WERI-Rb-1 (cell line): ENCODE measurements around the gene NEURL1.

Source experiments
- DNase-seq: peaks from one replicate; pipeline ENCODE4 v3.0.0-alpha.2; 2020
- H3K27ac ChIP-seq: fragments of 250-450 bp; sonication (Bioruptor Pico); 2 replicates; pipeline ENCODE4 v1.5.1; 2020; ENCODE audit warnings: mild to moderate bottlenecking, moderate library complexity
- H3K27me3 ChIP-seq: fragments of 250-450 bp; sonication (Bioruptor Pico); 2 replicates; pipeline ENCODE4 v1.5.1; 2021; ENCODE audit warnings: mild to moderate bottlenecking, low read depth, moderate library complexity; ENCODE audit not compliant: insufficient read depth, severe bottlenecking
- H3K36me3 ChIP-seq: fragments of 250-450 bp; sonication (Bioruptor Pico); 2 replicates; pipeline ENCODE4 v1.5.1; 2020; ENCODE audit warnings: mild to moderate bottlenecking, moderate library complexity
- H3K4me3 ChIP-seq: 2 replicates; pipeline ENCODE4 v1.5.1; 2011; ENCODE audit warnings: low read depth, mild to moderate bottlenecking, control low read depth, low read length
- H3K9me3 ChIP-seq: fragments of 250-450 bp; sonication (Bioruptor Pico); 2 replicates; pipeline ENCODE4 v1.5.1; 2021; ENCODE audit warnings: mild to moderate bottlenecking, moderate library complexity; ENCODE audit not compliant: severe bottlenecking
- TF ChIP-seq, protein P1 (sequence below): IDR thresholded peaks from 2 replicates; pipeline ENCODE4 v1.5.1; 2011; ENCODE audit warnings: low read depth, mild to moderate bottlenecking, control low read depth, inconsistent platforms, low read length

NEURL1 gene

DNA sequence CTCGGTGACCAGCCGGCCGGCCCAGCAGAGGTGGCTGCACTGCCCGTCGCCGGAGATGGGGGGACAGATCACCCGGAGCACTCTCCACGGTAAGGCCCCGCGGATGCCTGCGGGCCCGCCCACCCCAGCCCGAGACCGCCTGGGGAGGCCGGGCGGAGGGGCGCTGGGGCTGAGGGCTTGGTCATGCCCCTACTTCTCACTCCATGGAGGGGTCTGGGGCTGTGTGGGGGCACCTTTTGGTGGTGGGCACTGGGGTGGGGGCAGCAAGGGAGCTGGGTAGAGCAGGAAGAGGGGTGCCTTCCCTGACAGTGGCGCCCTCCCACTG lies 61.8 kb downstream of the NEURL1 start:
- TF ChIP-seq, protein P1, sequence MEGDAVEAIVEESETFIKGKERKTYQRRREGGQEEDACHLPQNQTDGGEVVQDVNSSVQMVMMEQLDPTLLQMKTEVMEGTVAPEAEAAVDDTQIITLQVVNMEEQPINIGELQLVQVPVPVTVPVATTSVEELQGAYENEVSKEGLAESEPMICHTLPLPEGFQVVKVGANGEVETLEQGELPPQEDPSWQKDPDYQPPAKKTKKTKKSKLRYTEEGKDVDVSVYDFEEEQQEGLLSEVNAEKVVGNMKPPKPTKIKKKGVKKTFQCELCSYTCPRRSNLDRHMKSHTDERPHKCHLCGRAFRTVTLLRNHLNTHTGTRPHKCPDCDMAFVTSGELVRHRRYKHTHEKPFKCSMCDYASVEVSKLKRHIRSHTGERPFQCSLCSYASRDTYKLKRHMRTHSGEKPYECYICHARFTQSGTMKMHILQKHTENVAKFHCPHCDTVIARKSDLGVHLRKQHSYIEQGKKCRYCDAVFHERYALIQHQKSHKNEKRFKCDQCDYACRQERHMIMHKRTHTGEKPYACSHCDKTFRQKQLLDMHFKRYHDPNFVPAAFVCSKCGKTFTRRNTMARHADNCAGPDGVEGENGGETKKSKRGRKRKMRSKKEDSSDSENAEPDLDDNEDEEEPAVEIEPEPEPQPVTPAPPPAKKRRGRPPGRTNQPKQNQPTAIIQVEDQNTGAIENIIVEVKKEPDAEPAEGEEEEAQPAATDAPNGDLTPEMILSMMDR = no peak
- DNase-seq = no peak
- Histone ChIP-seq H3K9me3 (no peaks in the 10 kb centered on the region), H3K27me3 (no peaks in the 10 kb centered on the region), H3K36me3 (peaks cover 5% of the 10 kb centered on the region), H3K4me3 (peak overlapping the region; percentile 51), H3K27ac (peak overlapping the region; percentile 51)

DNA sequence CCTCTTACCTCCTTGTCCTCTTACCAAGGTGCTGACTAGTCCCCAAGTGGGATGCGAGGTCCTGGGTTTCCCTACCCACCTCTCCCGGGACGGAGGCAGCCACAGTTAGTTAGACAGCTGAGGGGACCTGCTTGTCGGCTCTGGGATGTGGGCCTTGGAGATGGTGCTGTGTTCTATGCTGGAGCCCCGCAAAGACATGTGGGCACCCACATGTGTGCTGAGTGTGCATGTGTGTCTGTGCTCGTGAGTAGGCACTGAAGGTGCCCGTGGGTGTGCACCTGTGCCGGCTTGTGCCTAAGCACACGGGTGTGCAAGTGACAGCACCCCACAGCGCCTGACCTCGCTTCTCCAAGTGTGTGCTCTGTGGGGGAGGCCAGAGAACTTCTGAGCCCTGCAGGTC lies 62.2 kb downstream of the NEURL1 start:
- Histone ChIP-seq H3K27me3 (no peaks in the 10 kb centered on the region), H3K9me3 (no peaks in the 10 kb centered on the region), H3K4me3 (peak overlapping the region; percentile 51), H3K36me3 (peaks cover 5% of the 10 kb centered on the region), H3K27ac (peak overlapping the region; percentile 51)
- TF ChIP-seq, protein P1 = no peak
- no peak for DNase-seq

DNA sequence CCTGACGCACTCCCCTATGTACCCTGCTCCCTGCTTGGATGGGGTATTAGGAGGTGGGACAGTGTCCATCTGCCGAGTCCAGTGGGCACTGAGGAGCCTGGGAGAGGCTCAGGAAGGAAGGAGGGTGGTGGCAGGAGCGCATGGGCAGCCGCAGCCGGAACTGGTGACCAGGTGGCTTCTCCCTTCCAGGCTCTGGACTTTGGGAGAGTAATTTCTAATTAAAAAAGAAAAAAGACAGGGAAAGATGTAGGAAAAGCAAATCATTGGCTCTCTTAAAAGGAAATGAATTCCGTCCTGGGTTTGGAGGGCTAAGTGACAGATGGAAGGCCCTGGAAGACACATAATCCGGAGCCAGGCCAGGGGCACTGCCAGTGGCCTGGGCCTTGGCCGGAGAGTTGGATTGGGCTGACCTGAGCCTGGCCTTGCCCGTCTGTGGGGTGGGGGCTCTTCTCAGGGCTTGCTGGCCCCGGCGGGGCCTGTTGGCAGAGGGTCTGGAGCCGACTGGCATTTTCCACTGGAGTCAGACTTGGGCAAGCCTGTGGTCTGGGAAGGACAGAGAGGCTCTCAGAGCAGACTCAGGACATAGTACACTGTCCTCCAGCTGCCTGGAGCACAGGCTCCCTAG lies 63.0 kb downstream of the NEURL1 start:
- TF ChIP-seq, protein P1 = no peak
- peak overlapping the region; percentile 51 for H3K4me3 ChIP-seq
- peaks cover 5% of the 10 kb centered on the region for H3K36me3 ChIP-seq
- peak overlapping the region; percentile 51 for H3K27ac ChIP-seq
- no peaks in the 10 kb centered on the region for H3K27me3 ChIP-seq
- no peaks in the 10 kb centered on the region for H3K9me3 ChIP-seq
- DNase-seq = no peak

DNA sequence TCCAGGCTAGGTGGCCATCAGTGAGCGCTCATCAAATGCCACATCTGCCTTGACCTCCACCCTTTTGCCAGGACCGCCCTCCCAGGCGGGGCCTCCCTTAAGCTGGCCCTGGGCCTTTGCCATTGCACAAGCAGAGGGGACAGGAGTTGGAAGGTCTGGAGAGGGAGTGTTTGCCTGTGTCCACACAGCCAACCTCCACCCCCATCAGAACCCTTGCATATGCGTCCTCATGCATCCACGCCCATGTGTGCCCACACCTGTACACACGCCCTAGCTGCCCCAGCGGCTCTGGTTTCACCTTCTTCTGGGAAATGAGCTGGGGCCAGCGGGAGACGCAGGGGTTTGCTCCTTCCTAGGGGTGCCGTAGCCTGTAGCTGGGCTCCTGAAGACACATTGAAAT lies 64.0 kb downstream of the NEURL1 start:
- TF ChIP-seq, protein P1 = no peak

DNA sequence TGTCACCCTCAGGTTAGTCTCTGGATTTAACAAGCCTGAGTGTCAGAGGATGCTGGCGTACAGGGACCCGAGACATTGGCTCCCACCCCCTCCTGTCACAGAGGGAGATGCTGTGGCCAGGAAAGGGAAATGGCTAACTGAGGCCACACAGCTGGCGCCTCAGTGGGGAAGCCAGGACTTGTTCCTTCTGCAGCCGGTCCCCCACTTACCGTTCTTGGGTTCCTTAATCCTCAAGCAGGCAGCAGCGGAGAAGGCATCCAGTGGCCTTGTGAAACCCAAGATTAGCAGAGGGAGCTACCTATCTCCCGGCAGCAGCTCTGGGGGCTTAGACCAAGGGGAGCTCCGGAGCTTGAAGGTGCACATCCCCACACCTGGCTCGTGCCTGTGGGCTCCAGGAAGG lies 65.4 kb downstream of the NEURL1 start:
- H3K27ac ChIP-seq = peak overlapping the region; percentile 21
- no peak overlapping the region for H3K4me3 ChIP-seq
- TF ChIP-seq, protein P1 = no peak
- H3K36me3 ChIP-seq = peaks cover 5% of the 10 kb centered on the region
- no peaks in the 10 kb centered on the region for H3K27me3 ChIP-seq
- no peaks in the 10 kb centered on the region for H3K9me3 ChIP-seq
- DNase-seq = peak; percentile 78

More for the DNA sequence above, 64.0 kb downstream of the NEURL1 start:
- H3K9me3 ChIP-seq = no peaks in the 10 kb centered on the region
- H3K4me3 ChIP-seq = no peak overlapping the region
- peak overlapping the region; percentile 51 for H3K27ac ChIP-seq
- DNase-seq = no peak
- H3K27me3 ChIP-seq = no peaks in the 10 kb centered on the region
- H3K36me3 ChIP-seq = peaks cover 5% of the 10 kb centered on the region

DNA sequence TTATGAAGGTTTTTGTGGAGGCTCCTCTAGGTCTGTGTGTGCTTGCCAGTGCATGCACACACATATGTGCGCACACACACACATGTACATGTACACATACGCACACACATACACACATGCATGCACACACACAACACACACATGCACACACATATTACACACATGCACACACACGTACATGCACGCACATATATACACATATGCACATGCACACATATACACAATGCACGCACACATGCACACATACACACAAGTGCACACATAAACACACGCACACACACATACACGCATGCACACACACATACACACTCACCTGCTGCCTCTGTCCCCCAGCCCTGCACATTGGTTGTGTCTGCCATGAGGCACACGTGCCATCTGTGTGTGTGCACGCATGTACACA lies 66.3 kb downstream of the NEURL1 start:
- DNase-seq = no peak

More for the DNA sequence above, 66.3 kb downstream of the NEURL1 start:
- TF ChIP-seq, protein P1 = no peak
- Histone ChIP-seq H3K27me3 (no peaks in the 10 kb centered on the region), H3K36me3 (peaks cover 5% of the 10 kb centered on the region), H3K9me3 (no peaks in the 10 kb centered on the region), H3K27ac (no peak overlapping the region), H3K4me3 (no peak overlapping the region)
